WTC11 (cell line): ENCODE measurements around the gene PRCD.

Experiments
- E2F4 ChIP-seq: sonication (generic); formaldehyde crosslinking; IDR thresholded peaks from 2 replicates; pipeline ENCODE4 v1.8.1; 2022; ENCODE audit warnings: low read depth, mild to moderate bottlenecking, moderate library complexity, missing genetic modification reagents, borderline replicate concordance
- ELF4 ChIP-seq: sonication (generic); formaldehyde crosslinking; IDR thresholded peaks from 2 replicates; pipeline ENCODE4 v1.8.1; 2022; ENCODE audit warnings: low read depth, mild to moderate bottlenecking, moderate library complexity, missing genetic modification reagents
- ESRRA ChIP-seq: sonication (generic); formaldehyde crosslinking; IDR thresholded peaks from 2 replicates; pipeline ENCODE4 v1.8.1; 2022; ENCODE audit warnings: mild to moderate bottlenecking, missing genetic modification reagents, borderline replicate concordance
- JUN ChIP-seq: sonication (generic); formaldehyde crosslinking; IDR thresholded peaks from 2 replicates; pipeline ENCODE4 v1.8.0; 2023; ENCODE audit warnings: mild to moderate bottlenecking, missing genetic modification reagents
- NR1H2 ChIP-seq: sonication (generic); formaldehyde crosslinking; IDR thresholded peaks from 2 replicates; pipeline ENCODE4 v1.9.0; 2021; ENCODE audit warnings: mild to moderate bottlenecking, moderate library complexity, missing genetic modification reagents
- RORB ChIP-seq: fragments of 250-450 bp; sonication (Bioruptor Pico); IDR thresholded peaks from 2 replicates; pipeline ENCODE4 v1.9.0; 2021; ENCODE audit warnings: mild to moderate bottlenecking
- TF ChIP-seq, protein P1 (sequence below): fragments of 200-600 bp; IDR thresholded peaks from 2 replicates; pipeline ENCODE4 v1.8.0; 2022; ENCODE audit warnings: antibody characterized with exemption
- TF ChIP-seq, protein P2 (sequence below): sonication (generic); formaldehyde crosslinking; IDR thresholded peaks from 2 replicates; pipeline ENCODE4 v1.8.1; 2022; ENCODE audit warnings: low read depth, missing genetic modification reagents, borderline replicate concordance
- TF ChIP-seq, protein P3 (sequence below): fragments of 250-450 bp; sonication (Bioruptor Pico); IDR thresholded peaks from 2 replicates; pipeline ENCODE4 v1.9.0; 2021; ENCODE audit warnings: mild to moderate bottlenecking
- TF ChIP-seq, protein P4 (sequence below): sonication (generic); formaldehyde crosslinking; IDR thresholded peaks from 2 replicates; pipeline ENCODE4 v1.8.0; 2022; ENCODE audit warnings: mild to moderate bottlenecking, missing genetic modification reagents

DNA sequence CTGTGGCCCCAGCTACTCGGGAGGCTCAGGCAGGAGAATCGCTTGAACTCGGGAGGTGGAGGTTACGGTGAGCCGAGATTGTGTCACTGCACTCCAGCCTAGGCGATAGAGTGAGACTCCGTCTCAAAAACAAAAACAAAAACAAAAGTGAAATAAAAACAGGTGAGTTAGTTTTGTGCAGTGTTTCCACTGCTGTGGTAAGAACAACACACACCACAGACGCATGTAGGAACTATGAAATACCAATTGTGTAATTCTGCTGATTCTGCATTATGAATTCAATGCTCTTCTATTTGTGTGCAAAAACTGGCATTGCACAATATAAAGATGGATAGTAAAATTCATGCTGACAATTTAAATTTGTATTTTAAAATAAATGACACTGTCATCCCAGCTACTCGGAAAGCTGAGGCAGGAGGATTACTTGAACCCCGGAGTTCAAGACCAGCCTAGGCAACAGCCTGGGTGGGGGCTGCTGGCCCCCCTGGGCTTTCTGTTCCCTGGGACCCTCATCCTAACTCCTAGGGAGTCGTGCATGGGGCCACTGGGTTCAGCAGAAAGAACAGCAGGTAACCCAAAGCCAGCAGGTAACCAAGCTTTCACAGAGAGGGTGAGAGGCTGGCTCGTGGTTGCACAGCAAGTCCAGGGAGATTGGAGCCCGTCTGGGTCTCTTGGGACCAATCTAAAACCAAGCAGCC is 28.0 kb upstream of the PRCD start:
- no peak for TF ChIP-seq RORB (CRISPR knock-in tag)
- TF ChIP-seq, protein P1, sequence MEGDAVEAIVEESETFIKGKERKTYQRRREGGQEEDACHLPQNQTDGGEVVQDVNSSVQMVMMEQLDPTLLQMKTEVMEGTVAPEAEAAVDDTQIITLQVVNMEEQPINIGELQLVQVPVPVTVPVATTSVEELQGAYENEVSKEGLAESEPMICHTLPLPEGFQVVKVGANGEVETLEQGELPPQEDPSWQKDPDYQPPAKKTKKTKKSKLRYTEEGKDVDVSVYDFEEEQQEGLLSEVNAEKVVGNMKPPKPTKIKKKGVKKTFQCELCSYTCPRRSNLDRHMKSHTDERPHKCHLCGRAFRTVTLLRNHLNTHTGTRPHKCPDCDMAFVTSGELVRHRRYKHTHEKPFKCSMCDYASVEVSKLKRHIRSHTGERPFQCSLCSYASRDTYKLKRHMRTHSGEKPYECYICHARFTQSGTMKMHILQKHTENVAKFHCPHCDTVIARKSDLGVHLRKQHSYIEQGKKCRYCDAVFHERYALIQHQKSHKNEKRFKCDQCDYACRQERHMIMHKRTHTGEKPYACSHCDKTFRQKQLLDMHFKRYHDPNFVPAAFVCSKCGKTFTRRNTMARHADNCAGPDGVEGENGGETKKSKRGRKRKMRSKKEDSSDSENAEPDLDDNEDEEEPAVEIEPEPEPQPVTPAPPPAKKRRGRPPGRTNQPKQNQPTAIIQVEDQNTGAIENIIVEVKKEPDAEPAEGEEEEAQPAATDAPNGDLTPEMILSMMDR: no peak
- TF ChIP-seq, protein P2, sequence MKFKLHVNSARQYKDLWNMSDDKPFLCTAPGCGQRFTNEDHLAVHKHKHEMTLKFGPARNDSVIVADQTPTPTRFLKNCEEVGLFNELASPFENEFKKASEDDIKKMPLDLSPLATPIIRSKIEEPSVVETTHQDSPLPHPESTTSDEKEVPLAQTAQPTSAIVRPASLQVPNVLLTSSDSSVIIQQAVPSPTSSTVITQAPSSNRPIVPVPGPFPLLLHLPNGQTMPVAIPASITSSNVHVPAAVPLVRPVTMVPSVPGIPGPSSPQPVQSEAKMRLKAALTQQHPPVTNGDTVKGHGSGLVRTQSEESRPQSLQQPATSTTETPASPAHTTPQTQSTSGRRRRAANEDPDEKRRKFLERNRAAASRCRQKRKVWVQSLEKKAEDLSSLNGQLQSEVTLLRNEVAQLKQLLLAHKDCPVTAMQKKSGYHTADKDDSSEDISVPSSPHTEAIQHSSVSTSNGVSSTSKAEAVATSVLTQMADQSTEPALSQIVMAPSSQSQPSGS (CRISPR knock-in tag): no peak
- no peak for TF ChIP-seq ESRRA (CRISPR knock-in tag)
- TF ChIP-seq ELF4 (CRISPR knock-in tag): no peak
- no peak for TF ChIP-seq E2F4 (CRISPR knock-in tag)
- TF ChIP-seq NR1H2 (CRISPR knock-in tag): no peak
- TF ChIP-seq, protein P3, sequence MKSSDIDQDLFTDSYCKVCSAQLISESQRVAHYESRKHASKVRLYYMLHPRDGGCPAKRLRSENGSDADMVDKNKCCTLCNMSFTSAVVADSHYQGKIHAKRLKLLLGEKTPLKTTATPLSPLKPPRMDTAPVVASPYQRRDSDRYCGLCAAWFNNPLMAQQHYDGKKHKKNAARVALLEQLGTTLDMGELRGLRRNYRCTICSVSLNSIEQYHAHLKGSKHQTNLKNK: no peak
- TF ChIP-seq, protein P4, sequence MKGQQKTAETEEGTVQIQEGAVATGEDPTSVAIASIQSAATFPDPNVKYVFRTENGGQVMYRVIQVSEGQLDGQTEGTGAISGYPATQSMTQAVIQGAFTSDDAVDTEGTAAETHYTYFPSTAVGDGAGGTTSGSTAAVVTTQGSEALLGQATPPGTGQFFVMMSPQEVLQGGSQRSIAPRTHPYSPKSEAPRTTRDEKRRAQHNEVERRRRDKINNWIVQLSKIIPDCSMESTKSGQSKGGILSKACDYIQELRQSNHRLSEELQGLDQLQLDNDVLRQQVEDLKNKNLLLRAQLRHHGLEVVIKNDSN (CRISPR knock-in tag): no peak
- no peak for TF ChIP-seq JUN (CRISPR knock-in tag)
